ENCODE measurements around the gene ENKUR.
A peak's percentile ranks its signal among the peaks of the same experiment; 100 is the strongest.

Gene ENKUR

GRCh38 chr10:24965051-24965450 lies 50.9 kb downstream of the ENKUR start:
- peaks cover 8% of the 10 kb centered on the region for H3K4me1 ChIP-seq (ENCODE audit: insufficient read depth, poor library complexity, severe bottlenecking)
- no peak for TF ChIP-seq CTCF (IDR thresholded peaks at IDR 0.05; ENCODE audit: poor library complexity, severe bottlenecking)
- H3K27ac ChIP-seq (ENCODE audit: poor library complexity, severe bottlenecking): no peak overlapping the region
- DNase-seq (ENCODE audit: low spot score) (no peak), ATAC-seq (ENCODE audit: low read depth) (no peak)
- H3K9me3 ChIP-seq (ENCODE audit: severe bottlenecking): no peaks in the 10 kb centered on the region
- H3K36me3 ChIP-seq (ENCODE audit: low read depth): no peaks in the 10 kb centered on the region
- H3K27me3 ChIP-seq (ENCODE audit: insufficient read depth, poor library complexity, severe bottlenecking): no peaks in the 10 kb centered on the region
- no peak overlapping the region for H3K4me3 ChIP-seq (ENCODE audit: severe bottlenecking)

- H3K36me3 ChIP-seq (ENCODE audit: low read depth): no peaks in the 10 kb centered on the region
- TF ChIP-seq CTCF (IDR thresholded peaks at IDR 0.05; ENCODE audit: poor library complexity, severe bottlenecking): no peak
- H3K4me3 ChIP-seq (ENCODE audit: severe bottlenecking): no peak overlapping the region
- DNase-seq (ENCODE audit: low spot score) (no peak), ATAC-seq (ENCODE audit: low read depth) (no peak)
- H3K27ac ChIP-seq (ENCODE audit: poor library complexity, severe bottlenecking): peak overlapping the region; percentile 20
- H3K27me3 ChIP-seq (ENCODE audit: insufficient read depth, poor library complexity, severe bottlenecking): no peaks in the 10 kb centered on the region
- no peaks in the 10 kb centered on the region for H3K9me3 ChIP-seq (ENCODE audit: severe bottlenecking)
- peaks cover 14% of the 10 kb centered on the region for H3K4me1 ChIP-seq (ENCODE audit: insufficient read depth, poor library complexity, severe bottlenecking)
These were observed 52.4 kb downstream of the ENKUR start for GRCh38 chr10:24963521-24964041.

- no peak overlapping the region for H3K4me3 ChIP-seq (ENCODE audit: severe bottlenecking)
- H3K36me3 ChIP-seq (ENCODE audit: low read depth): no peaks in the 10 kb centered on the region
- TF ChIP-seq CTCF (IDR thresholded peaks at IDR 0.05; ENCODE audit: poor library complexity, severe bottlenecking): no peak
- no peak for DNase-seq (ENCODE audit: low spot score)
- H3K27ac ChIP-seq (ENCODE audit: poor library complexity, severe bottlenecking): peak overlapping the region; percentile 20
- peaks cover 18% of the 10 kb centered on the region for H3K4me1 ChIP-seq (ENCODE audit: insufficient read depth, poor library complexity, severe bottlenecking)
- ATAC-seq (ENCODE audit: low read depth): peak; percentile 96
- H3K9me3 ChIP-seq (ENCODE audit: severe bottlenecking): no peaks in the 10 kb centered on the region
- H3K27me3 ChIP-seq (ENCODE audit: insufficient read depth, poor library complexity, severe bottlenecking): no peaks in the 10 kb centered on the region
These were observed 53.0 kb downstream of the ENKUR start for GRCh38 chr10:24962995-24963394.

GRCh38 chr10:24961582-24961981 lies 54.4 kb downstream of the ENKUR start:
- Histone ChIP-seq H3K4me1 (ENCODE audit: insufficient read depth, poor library complexity, severe bottlenecking) (peaks cover 27% of the 10 kb centered on the region), H3K9me3 (ENCODE audit: severe bottlenecking) (no peaks in the 10 kb centered on the region), H3K36me3 (ENCODE audit: low read depth) (no peaks in the 10 kb centered on the region), H3K27ac (ENCODE audit: poor library complexity, severe bottlenecking) (no peak overlapping the region), H3K4me3 (ENCODE audit: severe bottlenecking) (no peak overlapping the region), H3K27me3 (ENCODE audit: insufficient read depth, poor library complexity, severe bottlenecking) (no peaks in the 10 kb centered on the region)
- ATAC-seq (ENCODE audit: low read depth) (no peak), DNase-seq (ENCODE audit: low spot score) (no peak)
- TF ChIP-seq CTCF (IDR thresholded peaks at IDR 0.05; ENCODE audit: poor library complexity, severe bottlenecking): no peak

- DNase-seq (ENCODE audit: low spot score) (no peak), ATAC-seq (ENCODE audit: low read depth) (no peak)
- no peak for TF ChIP-seq CTCF (IDR thresholded peaks at IDR 0.05; ENCODE audit: poor library complexity, severe bottlenecking)
- Histone ChIP-seq H3K9me3 (ENCODE audit: severe bottlenecking) (no peaks in the 10 kb centered on the region), H3K4me1 (ENCODE audit: insufficient read depth, poor library complexity, severe bottlenecking) (peaks cover 27% of the 10 kb centered on the region), H3K36me3 (ENCODE audit: low read depth) (no peaks in the 10 kb centered on the region), H3K27ac (ENCODE audit: poor library complexity, severe bottlenecking) (no peak overlapping the region), H3K27me3 (ENCODE audit: insufficient read depth, poor library complexity, severe bottlenecking) (no peaks in the 10 kb centered on the region), H3K4me3 (ENCODE audit: severe bottlenecking) (no peak overlapping the region)
These were observed 56.6 kb downstream of the ENKUR start for GRCh38 chr10:24959382-24959730.
